NCI-H345 treated with DMSO at 0.1 percent for 48 hours (cell line): Measurements from ENCODE around the gene MAGI1.

Source experiments
- DNase-seq: peaks from one replicate; lab custom pipeline; 2025; ENCODE audit not compliant: unreplicated experiment; lab: John Stamatoyannopoulos, UW

MAGI1 gene

GRCh38 chr3:65411367-65411766 is 627.4 kb downstream of the MAGI1 start:
- no peak for DNase-seq

GRCh38 chr3:65409176-65409569 is 629.5 kb downstream of the MAGI1 start:
- DNase-seq: no peak

- no peak for DNase-seq
These were observed 630.1 kb downstream of the MAGI1 start for GRCh38 chr3:65408531-65409175.

GRCh38 chr3:65406470-65406869 is 632.2 kb downstream of the MAGI1 start:
- no peak for DNase-seq

GRCh38 chr3:65402597-65402996 is 636.1 kb downstream of the MAGI1 start:
- DNase-seq: no peak

- no peak for DNase-seq
These were observed 637.1 kb downstream of the MAGI1 start for GRCh38 chr3:65401359-65402305.

GRCh38 chr3:65400899-65401298 is 637.8 kb downstream of the MAGI1 start:
- no peak for DNase-seq

GRCh38 chr3:65398953-65399352 is 639.8 kb downstream of the MAGI1 start:
- DNase-seq: no peak

- DNase-seq: no peak
These were observed 642.6 kb downstream of the MAGI1 start for GRCh38 chr3:65396078-65396477.

- DNase-seq: no peak
These were observed 647.6 kb downstream of the MAGI1 start for GRCh38 chr3:65391068-65391467.

- no peak for DNase-seq
These were observed 652.9 kb downstream of the MAGI1 start for GRCh38 chr3:65385805-65386204.

- no peak for DNase-seq
These were observed 657.2 kb downstream of the MAGI1 start for GRCh38 chr3:65381496-65382010.

GRCh38 chr3:65379223-65379622 is 659.5 kb downstream of the MAGI1 start:
- no peak for DNase-seq

GRCh38 chr3:65377637-65378036 is 661.1 kb downstream of the MAGI1 start:
- DNase-seq: no peak

GRCh38 chr3:65376426-65376825 is 662.3 kb downstream of the MAGI1 start:
- DNase-seq: no peak

GRCh38 chr3:65371053-65371452 is 667.7 kb downstream of the MAGI1 start:
- DNase-seq: no peak

- no peak for DNase-seq
These were observed 669.9 kb downstream of the MAGI1 start for GRCh38 chr3:65368866-65369265.

GRCh38 chr3:65362688-65363087 is 676.0 kb downstream of the MAGI1 start:
- no peak for DNase-seq

GRCh38 chr3:65361448-65361847 is 677.3 kb downstream of the MAGI1 start:
- DNase-seq: no peak

GRCh38 chr3:65356331-65357248 is 682.1 kb downstream of the MAGI1 start:
- DNase-seq: no peak

GRCh38 chr3:65354880-65355279 is 683.8 kb downstream of the MAGI1 start:
- DNase-seq: no peak
